ENCODE data around the gene ZNF22.
A peak's percentile ranks its signal among the peaks of the same experiment; 100 is the strongest.
"Not testable (repeated sequence)": the region's sequence is repeated elsewhere in the genome, so short reads cannot be mapped to it uniquely, and the experiment has no call there.

ZNF22 gene

DNA sequence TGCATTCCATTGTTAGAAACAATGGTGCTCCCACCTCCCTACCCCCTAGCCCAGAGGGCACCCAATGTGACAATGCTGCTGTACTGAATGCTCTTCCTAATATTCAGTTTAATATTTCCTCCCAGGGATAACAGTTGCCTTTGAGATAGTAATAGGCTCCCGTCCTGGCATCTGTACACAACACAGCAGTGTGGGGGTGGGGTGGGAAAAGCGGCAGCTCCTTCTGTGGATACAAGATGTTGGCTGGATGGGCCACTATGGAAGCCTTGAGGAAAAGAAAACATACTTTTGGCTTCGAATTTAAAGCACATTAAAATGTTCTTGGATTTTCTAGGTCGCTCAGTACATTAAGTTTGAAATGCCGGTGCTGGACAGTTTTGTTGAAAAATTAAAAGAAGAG is 9.2 kb upstream of the ZNF22 start:
- DNase-seq (ENCODE audit: low read depth) = no peak

- no peak for DNase-seq (ENCODE audit: low read depth)
Observed at GRCh38 chr10:44992070-44992731, 8.5 kb upstream of the ZNF22 start.

- no peak for DNase-seq (ENCODE audit: low read depth)
Observed at GRCh38 chr10:44992732-44993225, 7.9 kb upstream of the ZNF22 start.

DNA sequence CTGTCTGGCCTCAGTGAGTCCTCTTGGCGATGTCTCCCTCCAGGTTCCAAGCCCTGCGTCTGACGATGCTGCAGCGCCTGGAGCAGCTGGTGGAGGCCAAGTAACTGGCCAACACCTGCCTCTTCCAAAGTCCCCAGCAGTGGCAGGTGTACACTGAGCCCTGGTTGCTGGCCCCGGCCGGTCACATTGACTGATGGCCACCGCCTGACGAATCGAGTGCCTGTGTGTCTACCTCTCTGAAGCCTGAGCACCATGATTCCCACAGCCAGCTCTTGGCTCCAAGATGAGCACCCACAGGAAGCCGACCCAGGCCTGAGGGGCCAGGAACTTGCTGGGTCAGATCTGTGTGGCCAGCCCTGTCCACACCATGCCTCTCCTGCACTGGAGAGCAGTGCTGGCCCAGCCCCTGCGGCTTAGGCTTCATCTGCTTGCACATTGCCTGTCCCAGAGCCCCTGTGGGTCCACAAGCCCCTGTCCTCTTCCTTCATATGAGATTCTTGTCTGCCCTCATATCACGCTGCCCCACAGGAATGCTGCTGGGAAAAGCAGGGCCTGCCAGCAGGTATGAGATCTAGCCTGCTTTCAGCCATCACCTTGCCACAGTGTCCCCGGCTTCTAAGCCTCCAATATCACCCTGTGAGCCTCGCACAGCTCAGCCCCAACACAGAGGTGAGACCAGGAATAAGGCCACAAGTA is 7.3 kb upstream of the ZNF22 start:
- no peak for DNase-seq (ENCODE audit: low read depth)

GRCh38 chr10:44993922-44994751 is 6.6 kb upstream of the ZNF22 start:
- no peak for DNase-seq (ENCODE audit: low read depth)

- no peak for DNase-seq (ENCODE audit: low read depth)
Observed at GRCh38 chr10:44994752-44995530, 5.8 kb upstream of the ZNF22 start.

DNA sequence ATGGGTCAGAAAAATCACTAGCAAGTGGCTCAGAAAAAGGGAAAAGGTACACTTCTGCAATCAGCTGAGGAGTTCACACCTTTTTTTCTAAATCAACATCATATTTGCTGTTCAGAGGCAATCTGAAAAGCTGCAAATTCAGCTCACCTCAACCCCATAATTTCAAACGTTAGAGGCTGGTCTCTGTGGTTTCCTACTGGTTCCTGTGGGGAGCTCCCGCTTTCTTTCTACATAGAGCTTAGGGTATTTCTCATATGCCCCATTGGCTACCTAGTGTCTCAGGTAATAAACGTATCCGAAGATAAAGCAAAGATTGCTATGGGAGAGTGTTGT is 5.2 kb upstream of the ZNF22 start:
- no peak for DNase-seq (ENCODE audit: low read depth)

DNA sequence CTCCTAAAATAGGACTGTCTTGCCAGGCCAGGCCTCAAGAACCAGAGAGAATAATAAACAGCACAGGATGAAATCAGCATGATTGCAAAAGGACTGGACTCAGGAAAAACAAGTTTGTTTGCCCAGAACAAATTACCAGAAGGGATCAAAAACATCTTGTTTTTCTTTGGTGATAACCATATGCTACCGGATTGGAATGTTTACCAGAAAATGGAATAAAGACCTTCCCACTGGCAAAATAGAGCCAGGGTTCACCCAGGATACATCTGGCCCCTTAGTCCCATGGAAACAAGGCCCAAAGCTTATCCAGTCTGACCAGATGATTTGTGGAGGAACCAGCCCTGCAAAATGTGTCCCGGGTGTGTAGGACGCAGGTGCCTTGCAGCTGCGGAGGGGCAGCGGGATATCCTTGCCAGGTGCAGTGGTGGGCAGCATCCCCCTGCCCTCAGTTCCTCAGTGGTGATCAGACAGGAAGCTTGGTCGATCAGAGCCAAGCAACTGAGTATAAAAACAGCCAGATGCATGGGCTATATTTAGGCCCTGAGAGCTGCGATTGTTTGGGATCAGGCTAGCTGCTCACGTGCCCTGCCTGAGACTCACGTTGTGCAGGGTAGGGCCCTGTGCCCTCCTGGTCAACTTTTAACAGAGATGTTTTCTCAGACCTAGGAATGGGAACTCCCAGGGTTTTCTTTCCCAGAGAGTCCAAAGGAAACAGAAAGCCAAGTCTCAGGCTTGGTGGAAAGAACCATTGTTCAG is 4.6 kb upstream of the ZNF22 start:
- no peak for DNase-seq (ENCODE audit: low read depth)

- DNase-seq (ENCODE audit: low read depth) = no peak
Observed at GRCh38 chr10:44997105-44997748, 3.5 kb upstream of the ZNF22 start.

GRCh38 chr10:44998146-44998631 is 2.5 kb upstream of the ZNF22 start:
- DNase-seq (ENCODE audit: low read depth) = no peak

DNA sequence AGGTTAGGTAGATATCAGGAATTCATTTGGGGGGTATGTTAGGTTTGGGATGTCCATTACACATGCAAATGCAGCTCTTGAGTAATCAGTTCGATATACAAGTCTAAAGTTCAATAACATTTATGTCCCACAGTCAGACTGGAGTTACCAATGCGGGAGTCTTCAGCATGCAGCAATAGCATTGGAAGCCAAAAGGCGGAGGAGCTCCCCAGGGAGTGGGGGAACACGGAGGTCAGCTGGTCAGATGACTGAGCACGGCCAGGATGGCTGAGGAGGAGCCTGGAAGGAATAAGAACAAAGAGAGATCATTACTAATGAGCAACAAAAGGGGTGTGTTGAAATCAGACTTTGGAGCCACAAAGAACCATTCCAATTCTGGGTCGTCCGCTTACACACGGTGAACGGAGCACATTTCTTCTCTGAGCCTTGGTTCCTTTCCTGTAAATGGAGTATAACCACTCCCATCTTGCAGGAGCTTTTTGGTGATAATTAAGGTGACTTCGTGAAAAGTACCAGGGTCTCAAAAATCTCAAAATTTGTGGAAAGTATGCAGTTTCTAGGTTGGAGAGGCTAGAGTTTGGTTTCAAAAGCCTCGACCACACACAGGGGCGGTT is 478 bp upstream of the ZNF22 start:
- no peak for DNase-seq (ENCODE audit: low read depth)

DNA sequence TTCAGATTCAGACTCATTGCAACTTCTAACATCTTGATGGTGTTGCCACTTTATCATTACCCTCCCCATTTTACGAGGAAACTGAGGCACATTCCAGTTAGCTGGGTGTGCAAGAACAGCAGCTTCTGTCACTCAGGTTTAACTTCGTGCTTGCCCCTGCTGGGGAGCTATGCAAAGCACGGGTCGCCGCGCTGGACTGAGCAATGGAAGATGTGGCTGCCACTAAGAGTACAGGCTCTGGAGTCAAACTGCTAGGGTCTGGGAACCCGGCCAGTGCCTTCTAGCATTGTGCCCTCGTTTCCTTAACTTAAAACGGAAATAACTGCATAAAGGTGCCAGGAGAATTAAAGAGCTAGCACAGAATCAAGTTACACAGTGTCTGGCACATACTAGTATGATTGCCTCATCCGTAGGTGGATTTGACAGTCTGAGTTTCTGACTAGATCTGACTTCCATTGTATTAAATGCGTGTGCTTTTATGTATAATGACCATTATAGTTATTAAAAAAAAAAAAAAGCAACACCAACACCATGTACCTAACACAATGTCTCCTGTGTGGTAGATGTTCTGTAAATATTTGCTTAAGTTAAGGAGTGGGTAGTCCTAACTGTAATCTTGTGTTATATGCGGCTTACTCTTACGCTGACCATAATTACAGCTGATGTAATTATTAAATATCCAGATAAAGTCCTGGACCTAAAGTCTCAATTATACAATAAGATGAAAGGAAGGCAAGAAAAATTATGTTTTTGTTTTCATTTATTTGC is 842 bp downstream of the ZNF22 start:
- DNase-seq (ENCODE audit: low read depth) = peak; percentile 30

GRCh38 chr10:45003432-45004000 is 2.8 kb downstream of the ZNF22 start:
- no peak for DNase-seq (ENCODE audit: low read depth)

DNA sequence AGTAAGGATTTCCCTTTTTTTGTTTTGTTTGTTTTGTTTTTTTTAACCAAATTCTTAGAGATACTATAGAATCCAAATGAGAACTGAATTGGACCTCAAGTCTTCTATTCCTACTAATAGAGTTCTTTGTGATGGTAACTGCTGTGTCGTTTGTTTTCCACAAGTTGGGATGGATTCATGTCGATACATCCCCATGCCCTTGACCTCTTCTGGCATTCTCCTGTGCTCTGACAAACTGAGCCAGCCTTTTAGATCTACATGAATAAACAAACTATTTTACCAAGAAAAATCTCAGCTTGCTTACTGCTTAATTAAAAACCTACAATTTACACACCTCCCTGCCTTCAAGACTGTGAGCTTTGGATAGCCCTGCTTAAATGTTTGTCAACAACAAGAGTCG is 3.9 kb downstream of the ZNF22 start:
- DNase-seq (ENCODE audit: low read depth) = no peak

- no peak for DNase-seq (ENCODE audit: low read depth)
Observed at GRCh38 chr10:45005284-45005683, 4.6 kb downstream of the ZNF22 start.

DNA sequence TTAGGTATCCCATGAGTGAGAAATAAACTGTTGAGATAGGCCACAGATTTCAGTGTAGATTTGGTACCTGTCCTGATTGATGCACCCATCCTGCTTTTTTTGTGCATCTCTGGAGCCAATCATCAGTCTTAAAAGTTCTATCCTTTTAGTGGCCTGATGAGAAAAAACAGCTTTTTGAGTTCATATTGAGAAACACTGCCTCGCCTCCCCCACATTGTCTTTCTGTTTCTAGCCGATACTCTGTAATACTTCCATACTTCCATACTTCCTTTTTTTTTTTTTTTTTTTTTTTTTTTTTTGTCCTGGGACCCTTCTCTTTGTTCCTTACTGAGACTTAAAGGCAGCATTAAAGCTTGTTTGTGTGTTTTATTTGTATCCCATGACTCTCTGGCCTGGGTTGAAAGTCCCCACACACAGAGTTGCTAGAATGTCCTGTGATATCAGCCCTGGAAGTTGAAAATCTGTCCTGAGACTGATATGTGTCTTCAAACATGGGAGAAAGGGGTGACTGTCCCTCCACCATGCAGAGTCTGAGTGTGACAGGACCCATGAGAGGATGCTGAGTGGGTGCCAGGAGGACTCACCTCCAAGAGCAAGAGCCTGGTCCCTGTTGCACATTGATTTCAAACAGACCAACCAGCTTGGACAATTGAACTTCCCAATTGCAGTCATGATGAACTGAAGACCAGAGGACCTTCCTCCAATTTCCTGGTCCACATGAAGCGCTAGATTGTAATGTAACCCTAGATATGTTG is 5.7 kb downstream of the ZNF22 start:
- no peak for DNase-seq (ENCODE audit: low read depth)

- no peak for DNase-seq (ENCODE audit: low read depth)
Observed at GRCh38 chr10:45008524-45009161, 7.9 kb downstream of the ZNF22 start.

DNA sequence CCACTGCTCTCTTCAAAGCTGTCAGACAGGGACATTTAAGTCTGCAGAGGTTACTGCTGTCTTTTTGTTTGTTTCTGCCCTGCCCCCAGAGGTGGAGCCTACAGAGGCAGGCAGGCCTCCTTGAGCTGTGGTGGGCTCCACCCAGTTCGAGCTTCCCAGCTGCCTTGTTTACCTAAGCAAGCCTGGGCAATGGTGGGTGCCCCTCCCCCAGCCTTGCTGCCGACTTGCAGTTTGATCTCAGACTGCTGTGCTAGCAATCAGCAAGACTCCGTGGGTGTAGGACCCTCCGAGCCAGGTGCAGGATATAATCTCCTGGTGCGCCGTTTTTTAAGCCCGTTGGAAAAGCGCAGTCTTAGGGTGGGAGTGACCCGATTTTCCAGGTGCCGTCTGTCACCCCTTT is 13.8 kb downstream of the ZNF22 start:
- DNase-seq (ENCODE audit: low read depth) = not testable (repeated sequence)
